Activated CD8-positive, alpha-beta memory T cell treated with anti-CD3 and anti-CD28 coated beads, Interleukin-2, amount 50 U/mL, for 48 hours (primary cell): Measurements from ENCODE around the gene PTPRH.
A peak's percentile ranks its signal among the peaks of the same experiment; 100 is the strongest.
"Not testable (repeated sequence)": the region's sequence is repeated elsewhere in the genome, so short reads cannot be mapped to it uniquely, and the experiment has no call there.

Source experiments
- DNase-seq: peaks from one replicate; pipeline ENCODE4 v3.0.0-alpha.2; 2020

Gene PTPRH

GRCh38 chr19:55179606-55180484 lies 29.5 kb downstream of the PTPRH start, which contains the start of gene SYT5:
Gene SYT5, minus strand, starts transcription at chr19:55180289. Its CDS starts 1,248 bp downstream, at chr19:55179041.
- peak; percentile 89 for DNase-seq

- peak; percentile 95 for DNase-seq
Measured at GRCh38 chr19:55178781-55179599, 30.3 kb downstream of the PTPRH start.

GRCh38 chr19:55176076-55176475 lies 33.2 kb downstream of the PTPRH start:
- no peak for DNase-seq

GRCh38 chr19:55175117-55175867 lies 34.0 kb downstream of the PTPRH start:
- no peak for DNase-seq

- no peak for DNase-seq
Measured at GRCh38 chr19:55174425-55175116, 34.7 kb downstream of the PTPRH start.

GRCh38 chr19:55173714-55174409 lies 35.4 kb downstream of the PTPRH start:
- DNase-seq: peak; percentile 78

GRCh38 chr19:55173186-55173713 lies 36.1 kb downstream of the PTPRH start:
- no peak for DNase-seq

GRCh38 chr19:55172741-55173140 lies 36.6 kb downstream of the PTPRH start:
- DNase-seq: no peak

- DNase-seq: not testable (repeated sequence)
Measured at GRCh38 chr19:55172318-55172717, 37.0 kb downstream of the PTPRH start.

- DNase-seq: no peak
Measured at GRCh38 chr19:55171440-55171839, 37.9 kb downstream of the PTPRH start.

- DNase-seq: no peak
Measured at GRCh38 chr19:55169136-55169535, 40.2 kb downstream of the PTPRH start.

GRCh38 chr19:55166530-55167268 lies 42.6 kb downstream of the PTPRH start, which contains the start of gene DNAAF3:
Gene DNAAF3, minus strand, starts transcription at chr19:55166613. Its CDS starts 200 bp downstream, at chr19:55166413.
- peak; percentile 95 for DNase-seq

- DNase-seq: peak; percentile 77
Measured at GRCh38 chr19:55165952-55166529, 43.3 kb downstream of the PTPRH start.

- DNase-seq: no peak
Measured at GRCh38 chr19:55161571-55162322, 47.6 kb downstream of the PTPRH start.

GRCh38 chr19:55160986-55161365 lies 48.3 kb downstream of the PTPRH start:
- no peak for DNase-seq

GRCh38 chr19:55160128-55160985 lies 48.9 kb downstream of the PTPRH start:
- DNase-seq: peak; percentile 96

GRCh38 chr19:55158848-55159749 lies 50.2 kb downstream of the PTPRH start:
- DNase-seq: no peak
